Retinal pigment epithelial cell (primary cell): ENCODE results near the gene FERMT3.

ENCODE experiments used
- DNase-seq: peaks from one replicate; pipeline ENCODE4 v3.0.0-alpha.2; 2010; ENCODE audit warnings: low read depth
- H3K4me3 ChIP-seq: 2 replicates; pipeline ENCODE4 v1.5.1; 2011; ENCODE audit warnings: mild to moderate bottlenecking, low read length, control low read depth, moderate library complexity
- TF ChIP-seq, protein P1 (sequence below): conservative IDR thresholded peaks from 2 replicates; pipeline ENCODE4 v1.5.1; 2011; ENCODE audit warnings: low read depth, low read length, control low read depth, inconsistent platforms

The FERMT3 gene

DNA sequence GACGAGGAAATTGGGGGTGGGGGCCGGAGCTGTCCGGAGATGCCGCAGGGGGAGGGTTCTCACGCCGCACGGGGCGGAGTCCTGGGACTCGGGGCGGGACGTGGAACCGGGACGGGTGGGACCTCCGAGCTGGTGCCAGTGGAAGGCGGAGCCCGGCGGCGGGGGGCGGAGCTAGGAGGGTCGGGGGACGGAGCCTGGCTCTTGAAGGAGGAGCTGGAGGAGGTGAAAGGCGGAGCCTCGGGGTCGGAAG is 34.6 kb downstream of the FERMT3 start:
- H3K4me3 ChIP-seq: peak overlapping the region; percentile 82
- TF ChIP-seq, protein P1, sequence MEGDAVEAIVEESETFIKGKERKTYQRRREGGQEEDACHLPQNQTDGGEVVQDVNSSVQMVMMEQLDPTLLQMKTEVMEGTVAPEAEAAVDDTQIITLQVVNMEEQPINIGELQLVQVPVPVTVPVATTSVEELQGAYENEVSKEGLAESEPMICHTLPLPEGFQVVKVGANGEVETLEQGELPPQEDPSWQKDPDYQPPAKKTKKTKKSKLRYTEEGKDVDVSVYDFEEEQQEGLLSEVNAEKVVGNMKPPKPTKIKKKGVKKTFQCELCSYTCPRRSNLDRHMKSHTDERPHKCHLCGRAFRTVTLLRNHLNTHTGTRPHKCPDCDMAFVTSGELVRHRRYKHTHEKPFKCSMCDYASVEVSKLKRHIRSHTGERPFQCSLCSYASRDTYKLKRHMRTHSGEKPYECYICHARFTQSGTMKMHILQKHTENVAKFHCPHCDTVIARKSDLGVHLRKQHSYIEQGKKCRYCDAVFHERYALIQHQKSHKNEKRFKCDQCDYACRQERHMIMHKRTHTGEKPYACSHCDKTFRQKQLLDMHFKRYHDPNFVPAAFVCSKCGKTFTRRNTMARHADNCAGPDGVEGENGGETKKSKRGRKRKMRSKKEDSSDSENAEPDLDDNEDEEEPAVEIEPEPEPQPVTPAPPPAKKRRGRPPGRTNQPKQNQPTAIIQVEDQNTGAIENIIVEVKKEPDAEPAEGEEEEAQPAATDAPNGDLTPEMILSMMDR: no peak
- no peak for DNase-seq

DNA sequence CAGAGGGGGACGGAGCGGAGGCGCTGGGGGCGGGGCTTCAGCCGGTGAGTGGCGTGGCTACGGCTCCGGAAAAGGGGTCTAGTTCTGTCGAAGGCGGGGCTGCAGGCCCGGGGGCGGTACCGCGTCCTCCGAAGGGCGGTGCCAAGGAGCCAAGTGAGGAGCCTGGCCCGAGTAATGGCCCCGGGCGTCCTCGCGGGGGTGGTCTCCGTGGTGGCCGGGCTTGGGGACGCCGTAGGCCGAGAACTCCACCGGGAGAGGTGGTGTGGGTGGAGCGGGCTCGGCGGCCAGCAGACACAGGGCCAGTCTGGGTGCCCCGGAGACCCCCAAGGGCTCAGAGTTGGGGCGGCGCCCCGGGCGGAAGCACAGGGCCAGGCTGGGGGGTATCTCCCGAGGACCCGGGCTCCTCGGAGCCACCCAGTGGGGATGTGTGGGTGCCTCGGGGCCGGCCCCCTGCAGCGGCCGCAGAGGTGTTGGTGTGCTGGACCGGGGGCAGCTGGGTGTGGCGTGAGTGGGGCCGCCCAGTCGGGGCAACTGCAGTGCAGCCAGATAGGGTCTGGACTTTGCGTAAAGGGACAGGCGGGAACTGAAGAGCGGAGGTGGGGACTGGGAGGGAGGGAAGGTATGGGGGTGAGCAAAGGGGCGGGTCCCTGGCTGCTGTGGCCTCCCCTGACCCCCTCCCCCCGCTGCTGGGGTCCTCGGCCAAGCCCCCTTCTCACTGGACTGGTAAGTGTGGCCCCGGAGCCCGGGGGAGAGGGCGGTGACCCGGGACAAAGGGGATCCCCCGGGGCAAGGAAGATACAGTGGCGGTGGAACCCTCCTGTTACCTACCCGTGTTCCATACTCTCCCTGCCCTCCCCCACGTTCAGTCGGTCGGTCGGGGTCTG is 35.2 kb downstream of the FERMT3 start:
- peak; percentile 92 for DNase-seq
- TF ChIP-seq, protein P1: no peak
- H3K4me3 ChIP-seq: peak overlapping the region; percentile 82

DNA sequence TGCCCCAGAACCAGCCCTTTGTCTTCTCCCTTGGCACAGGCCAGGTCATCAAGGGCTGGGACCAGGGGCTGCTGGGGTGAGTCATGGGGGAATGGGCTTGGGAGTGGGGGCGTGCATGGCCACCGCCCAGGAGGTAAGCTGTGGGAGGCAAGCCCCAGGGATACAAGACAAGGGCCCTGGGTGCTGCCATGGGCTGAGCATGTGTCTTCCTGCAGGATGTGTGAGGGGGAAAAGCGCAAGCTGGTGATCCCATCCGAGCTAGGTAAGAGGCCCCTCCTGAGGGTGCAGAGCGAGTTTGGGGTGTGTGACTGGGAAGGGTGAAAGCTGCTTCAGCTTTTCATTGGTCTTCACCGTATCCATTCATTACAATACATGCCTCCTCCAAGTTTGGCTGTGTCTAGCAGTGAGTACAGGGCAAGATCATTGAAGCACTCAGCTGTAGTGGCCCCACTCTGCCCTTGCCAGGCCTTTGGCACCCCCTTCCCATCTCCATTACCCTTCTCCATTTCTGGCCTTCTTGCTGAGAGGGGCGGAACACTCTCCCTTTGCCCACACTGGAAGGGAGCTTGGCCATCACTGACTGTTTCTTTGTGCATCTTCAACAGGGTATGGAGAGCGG is 36.8 kb downstream of the FERMT3 start:
- DNase-seq: no peak
- TF ChIP-seq, protein P1: no peak
- no peak overlapping the region for H3K4me3 ChIP-seq

DNA sequence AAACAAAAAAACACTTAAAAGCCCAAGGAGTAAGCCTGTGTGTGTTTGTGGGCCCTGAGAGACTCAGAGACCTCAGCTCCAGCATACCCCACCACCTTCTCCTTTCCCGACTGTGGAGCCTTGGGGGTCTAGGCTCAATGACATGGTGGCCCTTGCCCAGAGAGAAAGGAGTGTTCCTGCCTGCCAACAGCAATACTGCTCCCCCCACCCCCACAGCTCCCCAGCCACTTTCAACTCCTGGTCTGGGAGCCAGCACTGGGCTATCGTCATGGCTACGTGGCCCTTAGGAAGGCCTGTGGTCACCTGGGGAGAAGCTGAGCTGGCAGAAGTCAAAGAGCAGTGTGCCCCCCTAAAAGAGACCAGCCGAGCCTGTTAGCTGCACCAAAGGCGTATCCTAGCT is 37.6 kb downstream of the FERMT3 start:
- no peak overlapping the region for H3K4me3 ChIP-seq
- no peak for DNase-seq
- TF ChIP-seq, protein P1: no peak

DNA sequence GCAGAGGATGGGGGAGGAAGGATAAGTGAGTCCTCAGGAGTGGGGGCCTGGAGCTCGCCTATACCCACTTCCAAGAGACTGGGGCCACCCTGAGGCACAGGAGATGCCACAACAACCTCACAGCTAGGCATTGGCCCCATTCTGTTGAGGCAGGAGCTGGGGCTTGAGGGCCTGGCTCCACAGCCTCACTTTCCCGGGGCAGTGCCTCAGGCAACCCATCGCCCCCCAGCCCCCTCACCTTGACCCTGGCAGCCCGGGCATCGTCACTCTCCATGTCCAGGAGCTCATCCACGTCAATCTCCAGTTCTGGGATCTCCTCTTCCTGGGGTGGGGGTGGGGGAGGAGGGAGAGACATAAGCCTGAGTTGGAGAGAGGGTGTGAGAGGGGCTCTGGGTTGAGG is 38.4 kb downstream of the FERMT3 start:
- H3K4me3 ChIP-seq: peak overlapping the region; percentile 90
- TF ChIP-seq, protein P1: no peak

DNA sequence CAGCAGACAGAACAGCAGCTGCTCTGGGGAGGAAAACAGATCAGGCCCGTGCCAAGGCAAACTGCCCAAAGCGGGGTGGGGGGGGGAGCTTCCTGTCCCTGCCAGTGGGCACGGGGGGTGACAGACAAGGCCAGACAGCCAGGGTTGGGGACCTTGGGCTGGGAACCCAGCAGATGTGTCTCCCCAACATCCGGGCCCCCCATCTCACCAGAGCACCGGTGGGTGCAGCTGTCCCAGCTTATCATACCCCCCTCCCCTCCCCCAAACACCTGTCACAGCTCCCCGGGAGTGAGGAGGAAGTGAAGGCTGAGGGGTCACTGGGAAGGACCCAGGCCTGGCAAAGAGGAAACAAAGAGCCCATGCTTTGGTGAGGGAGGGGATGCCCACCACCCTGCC is 38.9 kb downstream of the FERMT3 start:
- TF ChIP-seq, protein P1: no peak
- H3K4me3 ChIP-seq: peak overlapping the region; percentile 90
- DNase-seq: no peak

More for the DNA sequence above, 38.4 kb downstream of the FERMT3 start:
- DNase-seq: no peak
